ENCODE data around the gene PLS1.

Gene PLS1

DNA sequence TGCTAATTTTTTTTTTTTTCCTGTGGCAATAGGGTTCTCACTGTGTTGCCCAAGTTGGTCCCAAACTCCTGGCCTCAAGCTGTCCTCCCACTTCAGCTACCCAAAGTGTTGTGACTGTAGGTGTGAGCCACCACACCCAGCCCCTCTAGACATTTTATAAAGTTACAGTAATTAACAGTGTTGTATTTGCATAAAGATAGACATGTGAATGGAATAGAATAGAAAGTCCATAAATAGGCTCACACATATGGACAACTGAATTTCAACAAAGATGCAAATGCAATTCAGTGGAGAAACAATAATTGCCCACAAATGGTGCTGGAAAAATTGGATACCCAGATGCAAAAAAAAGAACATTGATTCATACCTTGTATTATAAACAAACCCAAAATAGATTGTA is 39.9 kb downstream of the PLS1 start:
- in situ Hi-C loops (cut with MboI; ENCODE audit: low sequenced_read_pairs, unreplicated experiment), result no loop called here

DNA sequence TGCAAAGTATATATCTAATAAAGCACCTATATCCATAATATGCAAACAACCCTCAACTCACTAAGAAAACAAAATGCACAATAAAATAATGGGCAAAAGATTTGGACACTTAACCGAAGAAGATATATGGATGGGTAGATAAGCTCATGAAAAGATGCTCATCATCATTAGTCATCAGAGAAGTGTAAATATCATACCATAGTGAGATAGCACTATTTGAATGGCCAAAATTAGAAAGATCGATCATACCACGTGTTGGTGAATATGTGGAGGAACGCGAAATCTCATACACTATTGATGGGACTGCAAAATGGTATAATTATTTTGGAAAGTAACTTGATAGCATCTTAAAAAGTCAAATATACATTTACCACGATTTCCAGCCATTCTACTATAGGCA is 40.5 kb downstream of the PLS1 start:
- TF ChIP-seq, protein P1, sequence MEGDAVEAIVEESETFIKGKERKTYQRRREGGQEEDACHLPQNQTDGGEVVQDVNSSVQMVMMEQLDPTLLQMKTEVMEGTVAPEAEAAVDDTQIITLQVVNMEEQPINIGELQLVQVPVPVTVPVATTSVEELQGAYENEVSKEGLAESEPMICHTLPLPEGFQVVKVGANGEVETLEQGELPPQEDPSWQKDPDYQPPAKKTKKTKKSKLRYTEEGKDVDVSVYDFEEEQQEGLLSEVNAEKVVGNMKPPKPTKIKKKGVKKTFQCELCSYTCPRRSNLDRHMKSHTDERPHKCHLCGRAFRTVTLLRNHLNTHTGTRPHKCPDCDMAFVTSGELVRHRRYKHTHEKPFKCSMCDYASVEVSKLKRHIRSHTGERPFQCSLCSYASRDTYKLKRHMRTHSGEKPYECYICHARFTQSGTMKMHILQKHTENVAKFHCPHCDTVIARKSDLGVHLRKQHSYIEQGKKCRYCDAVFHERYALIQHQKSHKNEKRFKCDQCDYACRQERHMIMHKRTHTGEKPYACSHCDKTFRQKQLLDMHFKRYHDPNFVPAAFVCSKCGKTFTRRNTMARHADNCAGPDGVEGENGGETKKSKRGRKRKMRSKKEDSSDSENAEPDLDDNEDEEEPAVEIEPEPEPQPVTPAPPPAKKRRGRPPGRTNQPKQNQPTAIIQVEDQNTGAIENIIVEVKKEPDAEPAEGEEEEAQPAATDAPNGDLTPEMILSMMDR (IDR thresholded peaks at IDR 0.05; ENCODE audit: borderline replicate concordance, control extremely low read depth, extremely low read depth, insufficient read depth, missing control alignments), result no peak
- in situ Hi-C loops (cut with MboI; ENCODE audit: low sequenced_read_pairs, unreplicated experiment), result no loop called here

More for the DNA sequence above, 39.9 kb downstream of the PLS1 start:
- DNase-seq (ENCODE audit: low spot score), result no peak
- TF ChIP-seq, protein P1 (IDR thresholded peaks at IDR 0.05; ENCODE audit: borderline replicate concordance, control extremely low read depth, extremely low read depth, insufficient read depth, missing control alignments), result no peak

DNA sequence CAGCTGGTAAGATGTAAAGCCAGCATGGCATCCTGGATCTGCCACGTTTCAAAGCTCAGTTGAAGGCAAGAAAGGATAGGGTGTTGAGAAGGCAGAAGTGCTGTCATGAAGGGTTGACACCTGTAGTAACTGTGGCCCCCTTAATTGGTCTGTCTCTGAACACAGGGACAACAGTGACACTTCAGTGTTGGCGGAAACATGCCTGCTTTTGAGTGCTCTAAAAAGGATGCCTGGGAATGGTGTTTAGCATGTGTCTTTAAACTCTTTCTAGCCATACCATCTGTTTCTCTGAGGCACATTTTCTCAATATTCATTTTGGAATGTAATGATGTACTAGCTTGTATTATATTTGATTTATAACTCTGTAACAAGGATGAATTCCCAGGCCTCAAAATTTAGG is 42.1 kb downstream of the PLS1 start:
- in situ Hi-C loops (cut with MboI; ENCODE audit: low sequenced_read_pairs, unreplicated experiment), result no loop called here
- TF ChIP-seq, protein P1 (IDR thresholded peaks at IDR 0.05; ENCODE audit: borderline replicate concordance, control extremely low read depth, extremely low read depth, insufficient read depth, missing control alignments), result no peak

More for the DNA sequence above, 40.5 kb downstream of the PLS1 start:
- no peak for DNase-seq (ENCODE audit: low spot score)

DNA sequence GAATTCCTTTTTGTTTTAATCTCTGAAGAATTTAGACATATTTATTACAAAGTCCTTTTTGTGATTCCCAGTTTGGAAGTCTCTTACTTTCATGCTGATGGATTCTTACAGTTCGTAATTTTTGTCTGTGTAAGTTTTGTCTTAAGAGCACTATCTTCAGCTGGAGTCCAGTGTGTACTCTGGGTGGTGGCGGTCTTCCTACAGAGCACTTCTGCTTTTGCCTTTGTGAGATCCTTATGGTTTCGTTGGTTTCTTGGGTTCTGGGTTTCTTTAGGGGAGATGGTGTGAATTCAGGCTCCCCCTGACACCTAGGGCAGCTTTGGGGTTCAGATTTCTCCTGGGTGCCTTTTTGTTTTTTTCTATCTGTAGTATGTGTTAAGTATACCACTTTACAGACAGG is 45.3 kb downstream of the PLS1 start:
- TF ChIP-seq, protein P1 (IDR thresholded peaks at IDR 0.05; ENCODE audit: borderline replicate concordance, control extremely low read depth, extremely low read depth, insufficient read depth, missing control alignments), result no peak
- in situ Hi-C loops (cut with MboI; ENCODE audit: low sequenced_read_pairs, unreplicated experiment), result no loop called here
- no peak for DNase-seq (ENCODE audit: low spot score)

More for the DNA sequence above, 42.1 kb downstream of the PLS1 start:
- DNase-seq (ENCODE audit: low spot score), result no peak

DNA sequence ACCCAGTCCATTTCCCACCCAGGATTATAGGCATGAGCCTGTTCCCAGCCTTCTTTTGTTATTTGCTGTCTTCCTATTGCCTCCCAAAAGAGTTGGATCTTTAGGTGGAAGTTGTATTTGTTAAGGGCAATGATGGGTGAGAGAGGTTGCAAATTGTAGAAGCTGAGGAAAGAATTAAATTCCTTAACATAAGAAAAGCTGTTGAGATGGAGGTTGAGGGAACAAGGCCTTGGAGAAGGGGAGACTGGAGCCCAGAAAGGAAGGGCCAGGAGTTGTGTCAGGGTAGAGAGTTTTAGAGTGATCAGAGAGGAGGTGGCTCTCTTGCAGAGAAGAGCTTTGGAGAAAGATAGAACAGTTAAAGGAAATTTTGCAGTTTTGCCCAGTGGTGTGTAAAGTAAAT is 46.8 kb downstream of the PLS1 start:
- in situ Hi-C loops (cut with MboI; ENCODE audit: low sequenced_read_pairs, unreplicated experiment), result no loop called here
- TF ChIP-seq, protein P1 (IDR thresholded peaks at IDR 0.05; ENCODE audit: borderline replicate concordance, control extremely low read depth, extremely low read depth, insufficient read depth, missing control alignments), result no peak
- DNase-seq (ENCODE audit: low spot score), result no peak

DNA sequence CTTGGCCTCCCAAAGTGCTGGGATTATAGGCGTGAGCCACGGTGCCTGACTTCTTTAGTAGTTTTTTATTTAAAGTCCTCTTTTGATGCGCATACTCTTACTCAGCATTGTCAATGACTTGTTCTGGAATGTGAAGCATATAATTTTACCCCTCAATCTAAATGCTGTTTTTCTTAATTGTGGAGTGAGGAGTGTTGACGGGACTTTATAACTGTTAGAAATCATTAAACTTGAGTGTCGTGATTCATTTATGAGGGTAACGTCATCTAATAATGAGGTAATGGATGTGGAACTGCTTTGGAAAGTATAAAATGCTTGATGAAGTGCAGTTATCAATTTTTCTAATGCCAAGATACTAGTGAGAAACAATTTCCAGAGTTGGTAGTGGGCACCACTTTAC is 48.3 kb downstream of the PLS1 start:
- in situ Hi-C loops (cut with MboI; ENCODE audit: low sequenced_read_pairs, unreplicated experiment), result no loop called here
- no peak for DNase-seq (ENCODE audit: low spot score)
- TF ChIP-seq, protein P1 (IDR thresholded peaks at IDR 0.05; ENCODE audit: borderline replicate concordance, control extremely low read depth, extremely low read depth, insufficient read depth, missing control alignments), result no peak

All from GM13976 (cell line).